WTC11 (cell line): ENCODE results near the gene CTDNEP1. TPM values are rescaled to one million over a fixed set of nuclear protein-coding genes. Genes with fewer than 3 reads are reported as not detected.

Experiments
- ATAC-seq: fragments of 200-7000 bp; cut with Tn5 transposase; 2 replicates; pipeline ENCODE4 v1.10.0; 2021; ENCODE audit warnings: mild to moderate bottlenecking, moderate library complexity
- CTCF ChIA-PET: fragments of 300-600 bp; sonication (Branson Sonifier 250); formaldehyde crosslinking; loops from one replicate; lab custom pipeline; 2021; ENCODE audit warnings: antibody characterized with exemption; lab: Charles Lee
- POLR2A ChIA-PET: fragments of 350-600 bp; sonication (Branson Sonifier 250); formaldehyde crosslinking; loops from one replicate; lab custom pipeline; 2021; ENCODE audit warnings: antibody characterized with exemption; lab: Charles Lee
- DNase-seq: peaks from one replicate; pipeline ENCODE4 v3.0.0; 2021; ENCODE audit warnings: low spot score
- H3K27ac Mint-ChIP-seq: 2 replicates; pipeline ENCODE4 v1.8.0; 2021; ENCODE audit warnings: mixed read lengths
- H3K27me3 Mint-ChIP-seq: 2 replicates; pipeline ENCODE4 v1.8.0; 2021; ENCODE audit warnings: low read depth, mild to moderate bottlenecking, moderate library complexity, mixed read lengths
- H3K36me3 Mint-ChIP-seq: 2 replicates; pipeline ENCODE4 v1.8.0; 2021; ENCODE audit warnings: mixed read lengths
- H3K4me1 Mint-ChIP-seq: 2 replicates; pipeline ENCODE4 v1.8.0; 2022; ENCODE audit warnings: mixed read lengths
- H3K4me3 Mint-ChIP-seq: 2 replicates; pipeline ENCODE4 v1.8.0; 2021; ENCODE audit warnings: mild to moderate bottlenecking, moderate library complexity, mixed read lengths
- H3K9me3 Mint-ChIP-seq: 2 replicates; pipeline ENCODE4 v1.8.0; 2021; ENCODE audit warnings: mixed read lengths
- ARID4B ChIP-seq: sonication (generic); formaldehyde crosslinking; IDR thresholded peaks from 2 replicates; pipeline ENCODE4 v1.8.0; 2023; ENCODE audit warnings: missing genetic modification reagents, mild to moderate bottlenecking, borderline replicate concordance
- CREB1 ChIP-seq: sonication (generic); formaldehyde crosslinking; IDR thresholded peaks from 2 replicates; pipeline ENCODE4 v1.8.0; 2023; ENCODE audit warnings: mild to moderate bottlenecking, missing genetic modification reagents
- CREM ChIP-seq: sonication (generic); formaldehyde crosslinking; IDR thresholded peaks from 2 replicates; pipeline ENCODE4 v1.8.1; 2022; ENCODE audit warnings: mild to moderate bottlenecking, missing genetic modification reagents, moderate library complexity
- CTCF ChIP-seq: fragments of 200-600 bp; IDR thresholded peaks from 2 replicates; pipeline ENCODE4 v1.8.0; 2022; ENCODE audit warnings: antibody characterized with exemption
- E2F1 ChIP-seq: sonication (generic); formaldehyde crosslinking; IDR thresholded peaks from 2 replicates; pipeline ENCODE4 v1.8.0; 2022; ENCODE audit warnings: mild to moderate bottlenecking, missing genetic modification reagents
- E2F4 ChIP-seq: sonication (generic); formaldehyde crosslinking; IDR thresholded peaks from 2 replicates; pipeline ENCODE4 v1.8.1; 2022; ENCODE audit warnings: low read depth, mild to moderate bottlenecking, moderate library complexity, missing genetic modification reagents, borderline replicate concordance
- ELF4 ChIP-seq: sonication (generic); formaldehyde crosslinking; IDR thresholded peaks from 2 replicates; pipeline ENCODE4 v1.8.1; 2022; ENCODE audit warnings: low read depth, mild to moderate bottlenecking, moderate library complexity, missing genetic modification reagents
- ETV6 ChIP-seq: sonication (generic); formaldehyde crosslinking; IDR thresholded peaks from 2 replicates; pipeline ENCODE4 v1.8.1; 2022; ENCODE audit warnings: mild to moderate bottlenecking, missing genetic modification reagents
- FOXK1 ChIP-seq: sonication (generic); formaldehyde crosslinking; IDR thresholded peaks from 2 replicates; pipeline ENCODE4 v1.8.0; 2022; ENCODE audit warnings: mild to moderate bottlenecking, moderate library complexity, missing genetic modification reagents
- FOXP1 ChIP-seq: sonication (generic); formaldehyde crosslinking; IDR thresholded peaks from 2 replicates; pipeline ENCODE4 v1.8.0; 2022; ENCODE audit warnings: missing genetic modification reagents, mild to moderate bottlenecking, moderate library complexity, borderline replicate concordance
- IRF1 ChIP-seq: sonication (generic); formaldehyde crosslinking; IDR thresholded peaks from 2 replicates; pipeline ENCODE4 v1.8.0; 2023; ENCODE audit warnings: missing genetic modification reagents
- JUN ChIP-seq: sonication (generic); formaldehyde crosslinking; IDR thresholded peaks from 2 replicates; pipeline ENCODE4 v1.8.0; 2023; ENCODE audit warnings: mild to moderate bottlenecking, missing genetic modification reagents
- NFYB ChIP-seq: sonication (generic); formaldehyde crosslinking; conservative IDR thresholded peaks from 2 replicates; pipeline ENCODE4 v1.8.0; 2022; ENCODE audit warnings: low read depth, missing genetic modification reagents
- NR1H2 ChIP-seq: sonication (generic); formaldehyde crosslinking; IDR thresholded peaks from 2 replicates; pipeline ENCODE4 v1.9.0; 2021; ENCODE audit warnings: mild to moderate bottlenecking, moderate library complexity, missing genetic modification reagents
- OVOL2 ChIP-seq: fragments of 250-450 bp; sonication (Bioruptor Pico); IDR thresholded peaks from 2 replicates; pipeline ENCODE4 v1.9.0; 2021; ENCODE audit warnings: mild to moderate bottlenecking, borderline replicate concordance
- TCF7 ChIP-seq: sonication (generic); formaldehyde crosslinking; IDR thresholded peaks from 2 replicates; pipeline ENCODE4 v1.8.0; 2022; ENCODE audit warnings: mild to moderate bottlenecking, low read depth, missing genetic modification reagents, moderate library complexity
- TP53 ChIP-seq: sonication (generic); formaldehyde crosslinking; IDR thresholded peaks from 2 replicates; pipeline ENCODE4 v1.8.1; 2023; ENCODE audit warnings: mild to moderate bottlenecking, missing genetic modification reagents
- USF1 ChIP-seq: sonication (generic); formaldehyde crosslinking; IDR thresholded peaks from 2 replicates; pipeline ENCODE4 v1.8.0; 2022; ENCODE audit warnings: mild to moderate bottlenecking, missing genetic modification reagents
- USF2 ChIP-seq: sonication (generic); formaldehyde crosslinking; IDR thresholded peaks from 2 replicates; pipeline ENCODE4 v1.8.1; 2023; ENCODE audit warnings: mild to moderate bottlenecking, missing genetic modification reagents, moderate library complexity
- ZBTB43 ChIP-seq: sonication (generic); formaldehyde crosslinking; IDR thresholded peaks from 2 replicates; pipeline ENCODE4 v1.8.1; 2023; ENCODE audit warnings: mild to moderate bottlenecking, missing genetic modification reagents
- ZNF219 ChIP-seq: sonication (generic); formaldehyde crosslinking; IDR thresholded peaks from 2 replicates; pipeline ENCODE4 v1.8.0; 2023; ENCODE audit warnings: missing genetic modification reagents, mild to moderate bottlenecking, borderline replicate concordance
- ZNF232 ChIP-seq: sonication (generic); formaldehyde crosslinking; IDR thresholded peaks from 2 replicates; pipeline ENCODE4 v1.8.0; 2022; ENCODE audit warnings: mild to moderate bottlenecking, missing genetic modification reagents
- ZNF263 ChIP-seq: sonication (generic); formaldehyde crosslinking; IDR thresholded peaks from 2 replicates; pipeline ENCODE4 v1.8.1; 2022; ENCODE audit warnings: low read depth, mild to moderate bottlenecking, moderate library complexity, missing genetic modification reagents
- ZNF396 ChIP-seq: fragments of 250-450 bp; sonication (Bioruptor Pico); IDR thresholded peaks from 2 replicates; pipeline ENCODE4 v1.8.0; 2021; ENCODE audit warnings: mild to moderate bottlenecking, moderate library complexity, borderline replicate concordance
- ZNF416 ChIP-seq: fragments of 250-450 bp; sonication (Bioruptor Pico); IDR thresholded peaks from 2 replicates; pipeline ENCODE4 v1.9.0; 2021; ENCODE audit warnings: mild to moderate bottlenecking, inconsistent platforms
- total RNA-seq: library from RNA; stranded (reverse); gene quantifications from 3 replicates; pipeline ENCODE4 v1.2.3, GENCODE V29; 2021

CTDNEP1 gene
- total RNA-seq, 1 experiment from 2014 or later, result 127 TPM

GRCh38 chr17:7294614-7295153 lies 43.1 kb upstream of the CTDNEP1 start, which contains the start of gene YBX2:
Gene YBX2 (minus strand): TSS chr17:7294639. CDS start chr17:7294500, 139 bp downstream.
- peaks cover 27% of the 10 kb centered on the region for H3K4me1 Mint-ChIP-seq
- ChIA-PET POLR2A (no interaction called here), CTCF (no interaction called here)
- H3K27ac Mint-ChIP-seq, result peak within 1 kb of the TSS; percentile 78; the same call in 1 of the 2 replicates
- peak within 1 kb of the TSS; percentile 70 for H3K4me3 Mint-ChIP-seq
- peak; percentile 99 for DNase-seq
- no peaks in the 10 kb centered on the region for H3K36me3 Mint-ChIP-seq
- H3K9me3 Mint-ChIP-seq, result no peaks in the 10 kb centered on the region
- H3K27me3 Mint-ChIP-seq, result peaks cover 71% of the 10 kb centered on the region
- peak; percentile 85 for ATAC-seq
- TF ChIP-seq JUN (no peak; the same call in 1 of the 2 replicates), TCF7 (CRISPR knock-in tag) (no peak), USF1 (CRISPR knock-in tag) (peak; percentile 90), TP53 (CRISPR knock-in tag) (peak; percentile 93; the same call in 1 of the 2 replicates), IRF1 (CRISPR knock-in tag) (no peak), CREB1 (CRISPR knock-in tag) (peak; percentile 92; the same call in 1 of the 2 replicates), ARID4B (CRISPR knock-in tag) (no peak; the same call in 1 of the 2 replicates), NR1H2 (no peak), ETV6 (CRISPR knock-in tag) (no peak), ELF4 (0 out of 2 replicates have a peak, but pooled peaks have one; percentile 40), ZNF232 (CRISPR knock-in tag) (peak; percentile 67; the same call in 1 of the 2 replicates), NFYB (peak; percentile 74), FOXP1 (CRISPR knock-in tag) (peak; percentile 84; the same call in 1 of the 2 replicates), USF2 (CRISPR knock-in tag) (peak; percentile 95), ZBTB43 (CRISPR knock-in tag) (peak; percentile 78), ZNF219 (no peak), ZNF263 (CRISPR knock-in tag) (0 out of 2 replicates have a peak, but pooled peaks have one; percentile 19), CREM (CRISPR knock-in tag) (0 out of 2 replicates have a peak, but pooled peaks have one; percentile 27), ZNF396 (CRISPR knock-in tag) (no peak), E2F4 (CRISPR knock-in tag) (peak; percentile 79), E2F1 (CRISPR knock-in tag) (0 out of 2 replicates have a peak, but pooled peaks have one; percentile 78), CTCF (no peak), ZNF416 (CRISPR knock-in tag) (no peak), OVOL2 (CRISPR knock-in tag) (no peak), FOXK1 (CRISPR knock-in tag) (peak; percentile 57; the same call in 1 of the 2 replicates)
